Measurements from ENCODE around the gene ARHGDIB. TPM values are rescaled to one million over a fixed set of nuclear protein-coding genes. Genes with fewer than 3 reads are reported as not detected.

Gene ARHGDIB
- total and polyA plus RNA-seq, 2 donors from 2014 or later = 127 to 151 TPM

GRCh38 chr12:14993117-14993516, 31.7 kb upstream of the ARHGDIB start:
- Histone ChIP-seq H3K36me3 (ENCODE audit: control insufficient read depth in 2 of 3, insufficient read depth in 3 of 3, low read length in 3 of 3) (no peaks in the 10 kb centered on the region), H3K27ac (ENCODE audit: low read depth in 2 of 2, low read length in 2 of 2) (no peak overlapping the region), H3K4me3 (ENCODE audit: low read length in 3 of 3) (no peak overlapping the region), H3K27me3 (ENCODE audit: control insufficient read depth, insufficient read depth, low read length) (no peaks in the 10 kb centered on the region), H3K9ac (ENCODE audit: low read length in 3 of 3) (no peak overlapping the region), H3K4me1 (ENCODE audit: control insufficient read depth in 2 of 3, insufficient read depth in 2 of 3, low read depth in 1 of 3, low read length in 3 of 3) (peaks cover 0 to 5% (median 0%) of the 10 kb centered on the region in 3 donors), H3K9me3 (ENCODE audit: control insufficient read depth in 2 of 3, insufficient read depth in 1 of 3, low read length in 3 of 3) (peaks cover 0 to 1% (median 0%) of the 10 kb centered on the region in 3 donors)
- DNase-seq = no peak
- TF ChIP-seq, protein P1, sequence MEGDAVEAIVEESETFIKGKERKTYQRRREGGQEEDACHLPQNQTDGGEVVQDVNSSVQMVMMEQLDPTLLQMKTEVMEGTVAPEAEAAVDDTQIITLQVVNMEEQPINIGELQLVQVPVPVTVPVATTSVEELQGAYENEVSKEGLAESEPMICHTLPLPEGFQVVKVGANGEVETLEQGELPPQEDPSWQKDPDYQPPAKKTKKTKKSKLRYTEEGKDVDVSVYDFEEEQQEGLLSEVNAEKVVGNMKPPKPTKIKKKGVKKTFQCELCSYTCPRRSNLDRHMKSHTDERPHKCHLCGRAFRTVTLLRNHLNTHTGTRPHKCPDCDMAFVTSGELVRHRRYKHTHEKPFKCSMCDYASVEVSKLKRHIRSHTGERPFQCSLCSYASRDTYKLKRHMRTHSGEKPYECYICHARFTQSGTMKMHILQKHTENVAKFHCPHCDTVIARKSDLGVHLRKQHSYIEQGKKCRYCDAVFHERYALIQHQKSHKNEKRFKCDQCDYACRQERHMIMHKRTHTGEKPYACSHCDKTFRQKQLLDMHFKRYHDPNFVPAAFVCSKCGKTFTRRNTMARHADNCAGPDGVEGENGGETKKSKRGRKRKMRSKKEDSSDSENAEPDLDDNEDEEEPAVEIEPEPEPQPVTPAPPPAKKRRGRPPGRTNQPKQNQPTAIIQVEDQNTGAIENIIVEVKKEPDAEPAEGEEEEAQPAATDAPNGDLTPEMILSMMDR (IDR thresholded peaks at IDR 0.05; ENCODE audit: borderline replicate concordance, extremely low read depth, insufficient read depth) = no peak
- no peak for FAIRE-seq
- intact Hi-C loops (cut with DNase I) = no loop called here

DNA sequence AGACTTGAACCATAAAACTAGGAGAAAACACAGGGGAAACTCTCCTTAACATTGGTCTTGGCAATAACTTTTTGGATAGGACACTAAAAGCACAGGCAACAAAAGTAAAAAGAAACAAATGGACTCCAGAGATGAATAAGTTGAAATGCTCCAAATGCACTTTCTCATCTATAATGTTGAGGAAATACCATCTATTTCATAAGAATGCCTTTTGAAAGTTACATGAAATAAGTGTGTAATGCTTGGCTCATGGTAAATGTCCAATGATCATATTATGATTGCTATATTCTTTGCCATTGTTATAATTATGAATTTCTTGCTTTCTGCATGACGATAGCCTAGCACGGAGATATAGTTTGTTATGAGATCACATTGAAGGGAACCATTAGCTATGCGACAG, 31.3 kb upstream of the ARHGDIB start:
- Histone ChIP-seq H3K4me3 (ENCODE audit: low read length in 3 of 3) (no peak overlapping the region), H3K9me3 (ENCODE audit: control insufficient read depth in 2 of 3, insufficient read depth in 1 of 3, low read length in 3 of 3) (peaks cover 0 to 1% (median 0%) of the 10 kb centered on the region in 3 donors), H3K36me3 (ENCODE audit: control insufficient read depth in 2 of 3, insufficient read depth in 3 of 3, low read length in 3 of 3) (no peaks in the 10 kb centered on the region), H3K9ac (ENCODE audit: low read length in 3 of 3) (no peak overlapping the region), H3K27me3 (ENCODE audit: control insufficient read depth, insufficient read depth, low read length) (no peaks in the 10 kb centered on the region), H3K4me1 (ENCODE audit: control insufficient read depth in 2 of 3, insufficient read depth in 2 of 3, low read depth in 1 of 3, low read length in 3 of 3) (peaks cover 0 to 5% (median 0%) of the 10 kb centered on the region in 3 donors), H3K27ac (ENCODE audit: low read depth in 2 of 2, low read length in 2 of 2) (no peak overlapping the region)
- intact Hi-C loops (cut with DNase I) = no loop called here
- no peak for DNase-seq
- TF ChIP-seq, protein P1 (IDR thresholded peaks at IDR 0.05; ENCODE audit: borderline replicate concordance, extremely low read depth, insufficient read depth) = no peak
- FAIRE-seq = no peak

- intact Hi-C loops (cut with DNase I) = no loop called here
- Histone ChIP-seq H3K4me1 (ENCODE audit: control insufficient read depth in 2 of 3, insufficient read depth in 2 of 3, low read depth in 1 of 3, low read length in 3 of 3) (peaks cover 0 to 5% (median 0%) of the 10 kb centered on the region in 3 donors), H3K27ac (ENCODE audit: low read depth in 2 of 2, low read length in 2 of 2) (no peak overlapping the region), H3K27me3 (ENCODE audit: control insufficient read depth, insufficient read depth, low read length) (no peaks in the 10 kb centered on the region), H3K9me3 (ENCODE audit: control insufficient read depth in 2 of 3, insufficient read depth in 1 of 3, low read length in 3 of 3) (no peaks in the 10 kb centered on the region), H3K36me3 (ENCODE audit: control insufficient read depth in 2 of 3, insufficient read depth in 3 of 3, low read length in 3 of 3) (no peaks in the 10 kb centered on the region), H3K9ac (ENCODE audit: low read length in 3 of 3) (no peak overlapping the region), H3K4me3 (ENCODE audit: low read length in 3 of 3) (no peak overlapping the region)
- TF ChIP-seq, protein P1 (IDR thresholded peaks at IDR 0.05; ENCODE audit: borderline replicate concordance, extremely low read depth, insufficient read depth) = no peak
- no peak for FAIRE-seq
- DNase-seq = no peak
These were observed 29.7 kb upstream of the ARHGDIB start for GRCh38 chr12:14991069-14991468.

DNA sequence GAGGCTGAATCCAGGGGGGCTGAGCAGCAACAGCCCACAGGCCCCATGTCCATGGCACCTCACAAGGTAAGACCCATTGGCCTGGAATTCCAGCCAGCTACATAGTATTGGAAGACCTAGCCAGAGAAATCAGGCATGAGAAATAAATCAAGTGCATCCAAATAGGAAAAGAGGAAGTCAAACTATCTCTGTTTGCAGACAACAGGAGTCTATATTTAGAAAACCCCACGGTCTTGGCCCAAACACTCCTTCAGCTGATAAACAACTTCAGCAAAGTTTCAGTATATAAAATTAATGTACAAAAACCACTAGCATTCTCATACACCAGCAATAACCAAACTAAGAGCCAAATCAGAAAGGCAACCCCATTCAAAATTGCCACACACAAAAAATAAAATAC, 28.4 kb upstream of the ARHGDIB start:
- Histone ChIP-seq H3K4me3 (ENCODE audit: low read length in 3 of 3) (no peak overlapping the region), H3K27me3 (ENCODE audit: control insufficient read depth, insufficient read depth, low read length) (no peaks in the 10 kb centered on the region), H3K4me1 (ENCODE audit: control insufficient read depth in 2 of 3, insufficient read depth in 2 of 3, low read depth in 1 of 3, low read length in 3 of 3) (peaks cover 0 to 2% (median 0%) of the 10 kb centered on the region in 3 donors), H3K9me3 (ENCODE audit: control insufficient read depth in 2 of 3, insufficient read depth in 1 of 3, low read length in 3 of 3) (no peaks in the 10 kb centered on the region), H3K9ac (ENCODE audit: low read length in 3 of 3) (no peak overlapping the region), H3K36me3 (ENCODE audit: control insufficient read depth in 2 of 3, insufficient read depth in 3 of 3, low read length in 3 of 3) (no peaks in the 10 kb centered on the region), H3K27ac (ENCODE audit: low read depth in 2 of 2, low read length in 2 of 2) (peak overlapping the region in 1 of 2 donors; percentile 37)
- FAIRE-seq (no peak), DNase-seq (no peak)
- intact Hi-C loops (cut with DNase I) = no loop called here
- TF ChIP-seq, protein P1 (IDR thresholded peaks at IDR 0.05; ENCODE audit: borderline replicate concordance, extremely low read depth, insufficient read depth) = no peak

Data from kidney (tissue), 14 donors.